Measurements from ENCODE around the gene CAMK2A.

- TF ChIP-seq, protein P1, sequence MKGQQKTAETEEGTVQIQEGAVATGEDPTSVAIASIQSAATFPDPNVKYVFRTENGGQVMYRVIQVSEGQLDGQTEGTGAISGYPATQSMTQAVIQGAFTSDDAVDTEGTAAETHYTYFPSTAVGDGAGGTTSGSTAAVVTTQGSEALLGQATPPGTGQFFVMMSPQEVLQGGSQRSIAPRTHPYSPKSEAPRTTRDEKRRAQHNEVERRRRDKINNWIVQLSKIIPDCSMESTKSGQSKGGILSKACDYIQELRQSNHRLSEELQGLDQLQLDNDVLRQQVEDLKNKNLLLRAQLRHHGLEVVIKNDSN (IDR thresholded peaks at IDR 0.05; ENCODE audit: borderline replicate concordance, low read depth), result no peak
- TF ChIP-seq, protein P2, sequence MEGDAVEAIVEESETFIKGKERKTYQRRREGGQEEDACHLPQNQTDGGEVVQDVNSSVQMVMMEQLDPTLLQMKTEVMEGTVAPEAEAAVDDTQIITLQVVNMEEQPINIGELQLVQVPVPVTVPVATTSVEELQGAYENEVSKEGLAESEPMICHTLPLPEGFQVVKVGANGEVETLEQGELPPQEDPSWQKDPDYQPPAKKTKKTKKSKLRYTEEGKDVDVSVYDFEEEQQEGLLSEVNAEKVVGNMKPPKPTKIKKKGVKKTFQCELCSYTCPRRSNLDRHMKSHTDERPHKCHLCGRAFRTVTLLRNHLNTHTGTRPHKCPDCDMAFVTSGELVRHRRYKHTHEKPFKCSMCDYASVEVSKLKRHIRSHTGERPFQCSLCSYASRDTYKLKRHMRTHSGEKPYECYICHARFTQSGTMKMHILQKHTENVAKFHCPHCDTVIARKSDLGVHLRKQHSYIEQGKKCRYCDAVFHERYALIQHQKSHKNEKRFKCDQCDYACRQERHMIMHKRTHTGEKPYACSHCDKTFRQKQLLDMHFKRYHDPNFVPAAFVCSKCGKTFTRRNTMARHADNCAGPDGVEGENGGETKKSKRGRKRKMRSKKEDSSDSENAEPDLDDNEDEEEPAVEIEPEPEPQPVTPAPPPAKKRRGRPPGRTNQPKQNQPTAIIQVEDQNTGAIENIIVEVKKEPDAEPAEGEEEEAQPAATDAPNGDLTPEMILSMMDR (IDR thresholded peaks at IDR 0.05), result no peak
- TF ChIP-seq SIN3A (IDR thresholded peaks at IDR 0.05; ENCODE audit: borderline replicate concordance, low read depth, low read length), result no peak
- no peak for TF ChIP-seq JUND (IDR thresholded peaks at IDR 0.05)
- no peak for TF ChIP-seq POLR2AphosphoS5 (IDR thresholded peaks at IDR 0.05; ENCODE audit: low read depth, low read length)
- TF ChIP-seq USF2 (IDR thresholded peaks at IDR 0.05; ENCODE audit: borderline replicate concordance, low read depth, low read length), result no peak
- no peak for TF ChIP-seq RXRA (IDR thresholded peaks at IDR 0.05; ENCODE audit: borderline replicate concordance, low read depth)
- TF ChIP-seq NFIC (IDR thresholded peaks at IDR 0.05; ENCODE audit: borderline replicate concordance), result no peak
Measured at GRCh38 chr5:150310246-150310645, 20.7 kb upstream of the CAMK2A start.
